ACHN (cell line): ENCODE measurements around the gene KIF6.

ENCODE experiments used
- DNase-seq: peaks from one replicate; pipeline ENCODE4 v3.0.0-alpha.2; 2015
- in situ Hi-C: cut with HindIII; loops from 2 replicates; pipeline ENCODE4 v1.10.0; 2017; ENCODE audit warnings: low sequenced_read_pairs, low pct_ligation_motif_present, low pct_unique_long_range_greater_than_20kb

The KIF6 gene

DNA sequence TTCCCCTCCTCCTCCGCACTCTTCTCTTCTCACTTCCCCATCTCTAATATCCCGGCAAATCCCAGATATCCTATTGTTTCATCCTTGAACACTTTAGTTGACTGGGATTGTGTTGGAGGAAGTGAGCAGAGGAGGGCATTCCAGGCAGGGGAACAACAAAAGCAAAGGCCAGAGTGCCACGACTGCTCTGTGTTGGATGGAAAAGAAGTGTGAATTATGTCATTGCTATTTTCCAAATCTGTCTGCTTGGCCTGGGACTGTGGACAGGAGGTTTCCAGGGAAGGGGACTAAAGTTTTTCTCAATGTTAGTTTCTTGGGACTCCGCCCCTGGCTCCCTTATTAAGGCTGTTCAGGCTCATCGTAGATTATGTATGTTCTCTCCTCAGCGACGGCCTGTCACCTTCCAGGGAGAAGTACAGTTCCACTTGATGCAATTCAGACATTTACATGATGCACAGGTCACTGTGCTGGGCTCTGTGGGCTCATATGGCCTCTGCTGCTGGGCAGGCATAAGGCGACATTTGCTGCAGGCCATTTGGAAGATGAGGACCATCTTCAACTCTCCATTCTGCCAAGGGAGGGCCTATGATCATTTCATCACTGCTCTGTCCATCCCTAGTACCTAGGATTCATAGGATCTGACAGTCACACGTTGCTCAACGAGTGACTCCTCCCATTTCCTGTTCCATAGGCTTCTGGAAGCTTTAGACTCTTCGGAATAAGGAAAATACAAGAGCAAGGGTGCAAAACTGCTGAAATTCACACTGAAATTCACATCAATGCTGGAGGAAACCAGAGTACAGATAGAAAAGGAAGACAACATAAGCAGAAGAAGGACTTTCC lies 303.6 kb downstream of the KIF6 start:
- no peak for DNase-seq
- in situ Hi-C loops: no loop called here

DNA sequence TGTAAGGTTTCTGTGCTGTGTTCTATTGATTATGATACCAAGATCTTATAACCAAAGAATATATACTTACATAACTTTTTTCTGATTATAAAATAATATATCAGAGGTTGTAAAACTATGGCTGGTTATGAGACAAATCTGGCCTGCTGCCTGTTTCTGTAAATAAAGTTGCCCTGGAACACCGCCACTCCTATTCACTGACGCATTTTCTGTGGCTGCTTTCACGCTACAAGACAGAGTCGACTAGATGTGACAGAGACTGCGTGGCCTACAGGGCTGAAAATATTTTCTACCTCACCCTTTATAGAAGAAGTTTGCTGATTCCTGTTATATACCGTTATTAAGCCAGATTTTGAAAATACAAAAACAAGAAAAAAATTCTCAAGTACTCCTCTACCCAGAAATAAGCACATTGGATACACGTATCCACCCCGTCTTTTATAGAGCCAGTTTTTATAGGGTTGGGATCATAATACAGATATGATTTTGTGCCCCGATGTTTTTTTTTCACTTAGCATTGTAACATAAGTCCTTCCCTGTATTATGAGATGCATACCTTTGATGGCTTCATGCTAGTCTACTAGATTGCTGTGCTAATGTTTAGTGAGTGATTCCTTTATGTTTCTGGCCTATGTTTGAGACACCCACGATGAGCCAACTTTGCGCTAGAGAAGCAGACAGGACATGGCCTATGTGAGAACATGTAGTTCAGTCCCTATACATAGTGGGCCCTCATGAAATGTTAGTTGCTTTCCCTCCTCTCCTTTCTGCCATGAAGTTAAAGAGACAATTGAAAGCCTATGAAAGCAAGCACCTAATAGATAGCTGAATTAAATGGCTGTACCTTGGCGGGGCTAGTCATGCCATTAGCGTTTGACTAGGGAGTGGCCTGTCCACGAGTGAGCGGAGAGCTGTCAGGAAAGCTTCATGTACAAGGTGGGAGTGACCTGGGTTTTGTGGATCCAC lies 304.6 kb downstream of the KIF6 start:
- in situ Hi-C loops: no loop called here
- DNase-seq: no peak

GRCh38 chr6:39419607-39420006 lies 305.6 kb downstream of the KIF6 start:
- DNase-seq: no peak
- in situ Hi-C loops: no loop called here

DNA sequence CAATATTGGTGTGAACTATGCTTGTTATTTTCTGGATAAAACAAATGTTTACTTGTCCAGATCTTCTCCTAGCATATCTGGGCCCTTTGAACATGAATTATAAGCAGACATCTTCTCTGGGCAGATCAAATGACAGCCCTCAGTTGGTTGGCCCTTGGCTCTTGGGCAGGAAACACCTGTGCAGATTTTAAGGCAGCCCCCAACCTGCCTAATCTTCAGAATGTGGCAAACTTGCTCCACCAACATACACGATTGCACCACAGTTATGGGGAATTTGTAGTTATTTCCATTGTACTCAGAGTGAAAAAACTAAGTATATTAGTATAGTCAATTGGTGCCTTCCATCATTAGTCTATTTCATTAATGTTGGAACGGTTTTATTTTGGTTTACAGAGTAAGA lies 307.8 kb downstream of the KIF6 start:
- in situ Hi-C loops: no loop called here
- DNase-seq: no peak

DNA sequence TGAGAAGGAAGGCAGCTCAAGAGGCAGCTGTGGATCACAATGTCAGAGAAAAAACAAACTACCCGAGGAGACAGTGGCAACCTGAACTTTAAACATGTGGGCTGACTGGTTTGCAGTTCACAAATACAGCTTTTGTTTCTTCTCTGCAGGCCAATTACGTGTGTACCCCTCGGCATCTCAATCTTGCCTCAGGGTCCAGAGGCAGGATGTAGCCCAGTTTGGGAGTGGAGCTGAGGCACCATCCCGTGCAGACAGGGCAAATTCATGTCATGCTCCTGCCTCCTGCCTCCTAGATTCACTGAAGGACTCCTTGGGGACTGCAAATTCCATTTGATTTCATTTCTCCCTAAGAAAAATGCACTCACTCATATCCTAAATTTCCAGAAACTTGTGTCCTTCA lies 308.5 kb downstream of the KIF6 start:
- no peak for DNase-seq
- in situ Hi-C loops: no loop called here

DNA sequence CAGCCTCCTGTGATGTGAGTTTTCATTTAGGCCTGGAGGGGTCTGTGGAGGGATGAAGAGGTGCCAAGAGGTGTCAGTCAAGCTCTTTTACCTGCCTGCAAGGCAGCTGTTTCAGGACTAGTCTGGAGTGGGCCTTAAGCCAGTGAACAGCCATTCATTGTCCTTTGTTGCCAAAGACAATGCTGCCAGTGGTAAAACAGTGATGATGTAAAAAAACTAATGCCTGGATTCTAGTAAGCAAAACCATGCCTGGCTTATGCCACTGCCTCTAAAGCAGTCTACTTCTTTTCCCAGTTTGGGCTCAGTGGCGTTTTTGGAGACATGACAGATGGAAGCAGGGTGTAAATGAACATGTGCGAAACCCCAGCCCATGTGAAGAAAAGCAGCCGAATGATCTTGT lies 309.2 kb downstream of the KIF6 start:
- in situ Hi-C loops: no loop called here
- no peak for DNase-seq

- in situ Hi-C loops: no loop called here
- no peak for DNase-seq
Measured at GRCh38 chr6:39415482-39415881, 309.7 kb downstream of the KIF6 start.

GRCh38 chr6:39411465-39411864 lies 313.7 kb downstream of the KIF6 start:
- DNase-seq: no peak
- in situ Hi-C loops: no loop called here

DNA sequence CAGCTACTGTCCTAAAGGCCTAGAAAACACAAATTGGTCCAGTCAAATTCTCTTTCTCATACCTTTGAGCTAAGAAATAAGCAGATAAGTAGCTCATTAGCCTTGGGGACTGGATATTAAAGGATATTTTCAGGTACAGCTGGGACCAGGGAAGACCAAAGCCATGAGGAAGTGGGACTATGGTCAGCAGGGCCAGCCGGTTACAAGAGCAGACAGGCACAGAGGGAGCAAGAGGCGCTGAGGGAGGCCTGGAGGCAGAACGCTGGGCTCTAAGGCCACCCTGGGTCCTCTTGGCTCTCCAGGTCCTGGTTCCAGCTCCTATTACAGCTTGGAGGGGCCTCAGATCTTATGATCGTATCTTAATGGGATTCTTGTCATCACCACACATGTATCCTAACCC lies 314.2 kb downstream of the KIF6 start:
- no peak for DNase-seq
- in situ Hi-C loops: no loop called here

GRCh38 chr6:39409889-39410288 lies 315.3 kb downstream of the KIF6 start:
- no peak for DNase-seq
- in situ Hi-C loops: no loop called here

GRCh38 chr6:39407446-39407993 lies 317.7 kb downstream of the KIF6 start:
- in situ Hi-C loops: no loop called here
- DNase-seq: no peak

- no peak for DNase-seq
- in situ Hi-C loops: no loop called here
Measured at GRCh38 chr6:39404312-39404711, 320.9 kb downstream of the KIF6 start.

DNA sequence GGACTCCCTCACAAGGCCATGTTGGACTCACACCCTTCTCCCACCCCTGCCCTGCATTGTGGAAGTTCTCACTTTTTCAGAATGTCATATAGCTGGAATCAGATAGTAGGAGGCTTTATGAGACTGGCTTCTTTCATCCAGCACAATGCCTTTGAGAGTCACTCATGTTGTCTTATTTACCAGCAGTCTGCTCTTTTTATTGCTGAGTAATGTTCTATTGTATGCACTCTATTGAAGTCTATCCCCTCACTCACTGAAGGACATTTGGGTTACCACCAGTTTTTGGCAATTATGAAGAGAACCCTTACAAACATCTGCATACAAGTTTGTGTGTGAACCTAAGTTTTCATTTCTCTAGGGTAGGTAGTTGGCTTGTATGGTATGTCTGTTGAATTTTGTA lies 321.9 kb downstream of the KIF6 start:
- DNase-seq: no peak
- in situ Hi-C loops: no loop called here

DNA sequence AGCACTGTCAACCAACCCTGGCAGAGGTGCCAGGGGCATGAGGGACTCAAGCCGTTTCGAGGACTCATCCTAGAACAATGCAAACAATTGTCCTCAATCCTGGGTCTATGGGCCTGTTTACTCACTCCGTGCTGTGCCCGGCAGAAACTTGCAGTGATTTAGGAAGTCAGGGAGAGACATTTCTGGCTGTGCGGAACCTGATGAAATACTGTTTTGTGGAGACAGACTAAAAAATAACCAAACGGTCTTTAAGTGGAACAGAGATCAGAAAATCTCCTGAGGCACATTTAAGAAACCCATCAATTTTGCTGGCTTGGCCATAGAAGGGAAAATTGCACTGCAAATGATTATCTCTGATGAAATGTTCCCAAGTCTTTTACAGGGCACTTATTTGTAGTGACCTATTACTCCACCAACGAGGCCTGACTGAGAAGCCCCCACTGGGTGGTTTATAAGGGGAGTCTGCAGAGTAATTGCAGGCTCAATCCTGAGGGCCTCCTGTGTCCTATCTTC lies 322.9 kb downstream of the KIF6 start:
- in situ Hi-C loops: no loop called here
- DNase-seq: no peak

DNA sequence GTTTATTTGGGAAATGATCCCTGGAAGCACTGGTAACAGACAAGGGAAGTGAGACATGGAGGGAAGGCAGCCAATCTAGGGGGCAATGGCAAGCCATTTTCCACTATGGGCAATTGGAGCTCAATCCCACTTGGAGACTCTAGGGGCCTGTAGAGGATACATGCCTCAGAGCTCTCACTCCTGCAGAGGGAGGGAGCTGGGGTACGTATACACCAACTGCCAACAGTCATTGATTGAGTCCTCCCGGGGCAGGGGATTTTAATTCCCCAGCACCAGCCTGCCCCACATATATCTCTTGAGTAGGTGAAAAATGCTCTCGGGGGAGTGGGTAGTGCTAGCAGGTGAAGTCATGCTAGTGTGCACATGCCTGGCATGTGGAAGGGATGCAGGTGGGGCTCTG lies 323.8 kb downstream of the KIF6 start:
- DNase-seq: no peak
- in situ Hi-C loops: no loop called here

- no peak for DNase-seq
- in situ Hi-C loops: no loop called here
Measured at GRCh38 chr6:39400026-39400425, 325.2 kb downstream of the KIF6 start.

DNA sequence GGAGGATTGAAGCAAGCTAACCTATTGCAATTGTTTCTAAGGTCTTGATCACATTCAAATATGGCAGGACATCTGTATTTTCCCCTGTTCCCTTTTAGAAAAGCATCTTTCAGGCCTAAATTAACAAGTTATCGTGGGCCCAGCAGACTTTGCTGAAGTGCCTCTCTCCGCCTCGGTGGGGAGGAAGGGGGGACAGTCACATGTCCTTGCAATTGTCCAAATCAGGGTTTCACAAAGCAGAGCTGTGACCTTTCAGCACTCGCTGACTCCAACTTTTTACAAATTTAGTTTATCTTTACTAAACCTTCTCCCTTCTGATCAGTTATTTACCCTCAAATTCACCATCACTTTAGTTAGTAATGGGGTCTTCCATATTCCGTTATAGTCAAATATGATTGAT lies 328.4 kb downstream of the KIF6 start:
- DNase-seq: no peak
- in situ Hi-C loops: no loop called here

- in situ Hi-C loops: no loop called here
- no peak for DNase-seq
Measured at GRCh38 chr6:39393075-39393474, 332.1 kb downstream of the KIF6 start.

- no peak for DNase-seq
- in situ Hi-C loops: no loop called here
Measured at GRCh38 chr6:39391182-39391581, 334.0 kb downstream of the KIF6 start.
